ENCODE results near the gene BCAS3.

- TF ChIP-seq, protein P1, sequence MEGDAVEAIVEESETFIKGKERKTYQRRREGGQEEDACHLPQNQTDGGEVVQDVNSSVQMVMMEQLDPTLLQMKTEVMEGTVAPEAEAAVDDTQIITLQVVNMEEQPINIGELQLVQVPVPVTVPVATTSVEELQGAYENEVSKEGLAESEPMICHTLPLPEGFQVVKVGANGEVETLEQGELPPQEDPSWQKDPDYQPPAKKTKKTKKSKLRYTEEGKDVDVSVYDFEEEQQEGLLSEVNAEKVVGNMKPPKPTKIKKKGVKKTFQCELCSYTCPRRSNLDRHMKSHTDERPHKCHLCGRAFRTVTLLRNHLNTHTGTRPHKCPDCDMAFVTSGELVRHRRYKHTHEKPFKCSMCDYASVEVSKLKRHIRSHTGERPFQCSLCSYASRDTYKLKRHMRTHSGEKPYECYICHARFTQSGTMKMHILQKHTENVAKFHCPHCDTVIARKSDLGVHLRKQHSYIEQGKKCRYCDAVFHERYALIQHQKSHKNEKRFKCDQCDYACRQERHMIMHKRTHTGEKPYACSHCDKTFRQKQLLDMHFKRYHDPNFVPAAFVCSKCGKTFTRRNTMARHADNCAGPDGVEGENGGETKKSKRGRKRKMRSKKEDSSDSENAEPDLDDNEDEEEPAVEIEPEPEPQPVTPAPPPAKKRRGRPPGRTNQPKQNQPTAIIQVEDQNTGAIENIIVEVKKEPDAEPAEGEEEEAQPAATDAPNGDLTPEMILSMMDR (IDR thresholded peaks at IDR 0.05 in 2 of 3, conservative IDR thresholded peaks at IDR 0.05 in 1 of 3; ENCODE audit: borderline replicate concordance in 1 of 3, insufficient read depth in 1 of 3, low read depth in 2 of 3, low read length in 2 of 3) = no peak
- TF ChIP-seq MAX (IDR thresholded peaks at IDR 0.05) (no peak), REST (IDR thresholded peaks at IDR 0.05; ENCODE audit: low read depth) (no peak), EZH2phosphoT487 (IDR thresholded peaks at IDR 0.05; ENCODE audit: borderline replicate concordance) (no peak), SRF (IDR thresholded peaks at IDR 0.05; ENCODE audit: low read depth) (no peak), YY1 (IDR thresholded peaks at IDR 0.05; ENCODE audit: extremely low read depth, insufficient replicate concordance, low read depth, low read length) (no peak), POLR2A (IDR thresholded peaks at IDR 0.05; ENCODE audit: borderline replicate concordance, extremely low read depth, insufficient read depth, insufficient read length) (no peak), ZFX (IDR thresholded peaks at IDR 0.05) (no peak)
Observed at GRCh38 chr17:61323003-61323908, 645.6 kb downstream of the BCAS3 start.

Data from HCT116 (cell line).